Measurements from ENCODE around the gene MTCH1.

MTCH1 gene

GRCh38 chr6:37017606-37018197, 31.7 kb upstream of the MTCH1 start:
- DNase-seq (ENCODE audit: low spot score): no peak

GRCh38 chr6:37016995-37017394, 31.0 kb upstream of the MTCH1 start:
- DNase-seq (ENCODE audit: low spot score): no peak

GRCh38 chr6:37015532-37015931, 29.5 kb upstream of the MTCH1 start:
- DNase-seq (ENCODE audit: low spot score): no peak

- DNase-seq (ENCODE audit: low spot score): no peak
Observed at GRCh38 chr6:37014667-37015066, 28.7 kb upstream of the MTCH1 start.

GRCh38 chr6:37013516-37014491, 27.8 kb upstream of the MTCH1 start:
- DNase-seq (ENCODE audit: low spot score): no peak

- DNase-seq (ENCODE audit: low spot score): no peak
Observed at GRCh38 chr6:37011656-37012378, 25.8 kb upstream of the MTCH1 start.

- no peak for DNase-seq (ENCODE audit: low spot score)
Observed at GRCh38 chr6:37010402-37010892, 24.5 kb upstream of the MTCH1 start.

- DNase-seq (ENCODE audit: low spot score): no peak
Observed at GRCh38 chr6:37008484-37009465, 22.8 kb upstream of the MTCH1 start.

GRCh38 chr6:37007340-37008043, 21.5 kb upstream of the MTCH1 start:
- no peak for DNase-seq (ENCODE audit: low spot score)

- DNase-seq (ENCODE audit: low spot score): no peak
Observed at GRCh38 chr6:37006793-37007339, 20.9 kb upstream of the MTCH1 start.

GRCh38 chr6:37005827-37006567, 20.0 kb upstream of the MTCH1 start:
- no peak for DNase-seq (ENCODE audit: low spot score)

GRCh38 chr6:37005061-37005810, 19.2 kb upstream of the MTCH1 start, which contains the start of gene FGD2:
Gene FGD2 (plus strand): TSS chr6:37005655. CDS start chr6:37005818, 163 bp downstream.
- DNase-seq (ENCODE audit: low spot score): no peak

GRCh38 chr6:37004044-37004980, 18.3 kb upstream of the MTCH1 start:
- no peak for DNase-seq (ENCODE audit: low spot score)

GRCh38 chr6:36999751-37000125, 13.7 kb upstream of the MTCH1 start:
- no peak for DNase-seq (ENCODE audit: low spot score)

GRCh38 chr6:36999061-36999750, 13.2 kb upstream of the MTCH1 start:
- no peak for DNase-seq (ENCODE audit: low spot score)

GRCh38 chr6:36998723-36999038, 12.7 kb upstream of the MTCH1 start:
- no peak for DNase-seq (ENCODE audit: low spot score)

Data from D341Med (cell line).